Esophagus squamous epithelium (tissue), 5 donors: ENCODE data around the gene PTCD3. TPM values are rescaled to one million over a fixed set of nuclear protein-coding genes. Genes with fewer than 3 reads are reported as not detected.

Experiments
- DNase-seq: peaks from one replicate; lab custom pipeline; 2025; lab: John Stamatoyannopoulos, UW
- H3K27ac ChIP-seq, 4 donors: fragments of 200-600 bp; sonication (generic); one replicate each; pipeline ENCODE4 v1.5.1; 2016 to 2019; ENCODE audit warnings: mild to moderate bottlenecking in 1 of 4
- H3K27me3 ChIP-seq, 4 donors: fragments of 200-600 bp; sonication (generic); 1 replicate in 3 of 4; 2 replicates in 1 of 4; pipeline versions ENCODE4 v1.5.1 to v1.6.0; 2017 to 2021; ENCODE audit warnings: antibody characterized with exemption in 1 of 4
- H3K36me3 ChIP-seq, 3 donors: fragments of 200-600 bp; sonication (generic); one replicate each; pipeline ENCODE4 v1.5.1; 2016 to 2019
- H3K4me1 ChIP-seq, 3 donors: fragments of 200-600 bp; sonication (generic); one replicate each; pipeline ENCODE4 v1.5.1; 2017 to 2019
- H3K4me3 ChIP-seq, 4 donors: fragments of 200-600 bp; sonication (generic); 1 replicate in 3 of 4; 2 replicates in 1 of 4; pipeline ENCODE4 v1.5.1; 2016 to 2019; ENCODE audit warnings: mild to moderate bottlenecking in 2 of 4, moderate library complexity in 1 of 4
- H3K9me3 ChIP-seq, 3 donors: fragments of 200-600 bp; sonication (generic); one replicate each; pipeline ENCODE4 v1.5.1; 2016 to 2019
- CTCF ChIP-seq, 6 experiments: fragments of 450-650 bp in 4 of 6; fragments of 200-600 bp in 2 of 6; sonication (generic) in 2 of 6; IDR thresholded peaks; one replicate each; pipeline ENCODE4 v1.5.1; 2016 to 2019; ENCODE audit warnings: antibody characterized with exemption in 6 of 6, mild to moderate bottlenecking in 4 of 6, moderate library complexity in 4 of 6
- POLR2A ChIP-seq, 4 donors: fragments of 450-650 bp; IDR thresholded peaks; one replicate each; pipeline ENCODE4 v1.6.1; 2017; ENCODE audit warnings: antibody characterized with exemption in 4 of 4, mild to moderate bottlenecking in 4 of 4, moderate library complexity in 3 of 4
- WGBS, 2 donors: methylation state at CpG; one replicate each; pipeline ENCODE4 v1.1.5; 2018; 5-methylcytosine and 5-hydroxymethylcytosine counted together
- intact Hi-C: fragments of 100-400 bp; cut with DNase I; formaldehyde crosslinking; loops from one replicate; pipeline ENCODE4 v1.15.0; 2022
- total RNA-seq, 4 donors: library from RNA; depleted of rRNA; stranded (reverse); fragments of >200 nt; gene quantifications; one replicate each; pipeline ENCODE4 v1.1.0, GENCODE V29; 2016
- donor health status: DM: yes; HTN: yes; CAD: no.

PTCD3 gene
- total RNA-seq, 4 donors from 2014 or later, result 16.7 to 63.9 (median 53.1) TPM

- no peaks in the 10 kb centered on the region for H3K9me3 ChIP-seq
- peaks cover 11 to 100% (median 29%) of the 10 kb centered on the region in 3 donors for H3K36me3 ChIP-seq
- H3K4me1 ChIP-seq, result no peaks in the 10 kb centered on the region
- DNase-seq, result no peak
- no peak overlapping the region for H3K27ac ChIP-seq
- TF ChIP-seq CTCF (IDR thresholded peaks at IDR 0.05), result no peak
- no peak for TF ChIP-seq POLR2A (IDR thresholded peaks at IDR 0.05)
- no peaks in the 10 kb centered on the region for H3K27me3 ChIP-seq
- WGBS, 2 donors, result 58 to 61% methylated on average over 3 of the region's 3 CpGs
- intact Hi-C loops, result no loop called here
- no peak overlapping the region for H3K4me3 ChIP-seq
Measured at GRCh38 chr2:86142436-86143257, 36.6 kb downstream of the PTCD3 start.

DNA sequence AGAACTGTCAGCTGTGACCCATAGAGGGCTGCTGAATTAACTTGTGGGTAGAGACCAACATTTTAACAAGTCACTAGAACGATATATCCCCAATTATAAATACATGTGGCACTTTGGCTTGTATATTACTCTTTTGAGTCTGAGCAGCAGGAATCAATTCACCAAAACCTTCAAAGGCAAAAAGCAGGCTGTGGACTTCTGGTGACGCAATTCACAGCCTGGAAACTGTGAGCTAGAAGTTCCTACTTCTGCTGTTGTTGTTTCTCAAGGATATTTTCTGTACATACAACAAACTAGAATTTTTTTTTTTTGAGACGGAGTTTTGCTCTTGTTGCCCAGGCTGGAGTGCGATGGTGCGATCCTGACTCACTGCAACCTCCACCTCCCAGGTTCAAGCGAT lies 37.3 kb downstream of the PTCD3 start:
- H3K27ac ChIP-seq, result no peak overlapping the region
- WGBS, 2 donors, result 69 to 82% methylated on average over 4 to 6 of the region's 6 CpGs
- intact Hi-C loops, result no loop called here
- TF ChIP-seq POLR2A (IDR thresholded peaks at IDR 0.05) (no peak), CTCF (IDR thresholded peaks at IDR 0.05) (no peak)
- H3K27me3 ChIP-seq, result no peaks in the 10 kb centered on the region
- peaks cover 11 to 100% (median 30%) of the 10 kb centered on the region in 3 donors for H3K36me3 ChIP-seq
- no peaks in the 10 kb centered on the region for H3K4me1 ChIP-seq
- DNase-seq, result no peak
- H3K9me3 ChIP-seq, result no peaks in the 10 kb centered on the region
- no peak overlapping the region for H3K4me3 ChIP-seq

DNA sequence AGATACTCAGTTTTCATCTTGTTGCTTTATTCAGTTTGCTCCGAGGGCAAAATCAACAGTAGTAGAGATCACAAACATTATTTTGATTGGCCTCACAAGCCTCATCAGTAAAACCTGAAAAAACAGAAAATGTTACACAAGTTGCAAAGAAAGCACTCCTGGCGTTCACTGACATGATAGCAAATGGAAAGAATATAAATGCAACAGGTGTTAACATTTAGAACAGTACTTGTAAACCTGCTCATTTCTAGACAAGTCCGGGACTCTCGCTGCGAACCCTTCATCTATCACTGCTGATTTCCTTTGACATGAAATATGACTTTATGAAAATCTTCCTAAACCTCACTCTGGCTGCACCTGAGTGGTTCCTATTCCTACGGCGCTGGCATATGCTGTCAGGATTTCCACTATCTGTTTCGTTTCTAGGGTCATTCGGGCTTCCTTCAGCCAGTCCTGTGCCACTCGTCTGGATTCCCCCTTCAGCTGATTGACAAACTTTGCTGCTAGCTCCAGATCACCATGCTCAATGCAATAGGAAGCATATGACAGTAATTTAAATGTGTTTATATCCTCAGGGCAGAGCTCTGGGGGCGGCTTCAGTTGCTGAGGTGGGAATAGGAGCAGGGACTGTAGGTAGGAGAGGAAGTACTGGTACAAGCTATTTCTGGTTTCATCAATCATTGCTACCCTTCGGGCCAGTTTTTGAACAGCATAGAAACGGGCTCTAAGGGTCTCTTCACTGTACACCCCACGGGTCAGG lies 38.1 kb downstream of the PTCD3 start:
- H3K9me3 ChIP-seq, result no peaks in the 10 kb centered on the region
- WGBS, 2 donors, result 83 to 84% methylated on average over 12 to 14 of the region's 14 CpGs
- H3K4me1 ChIP-seq, result no peaks in the 10 kb centered on the region
- no peak overlapping the region for H3K4me3 ChIP-seq
- no peak for TF ChIP-seq CTCF (IDR thresholded peaks at IDR 0.05)
- TF ChIP-seq POLR2A (IDR thresholded peaks at IDR 0.05), result no peak
- H3K27me3 ChIP-seq, result no peaks in the 10 kb centered on the region
- intact Hi-C loops, result no loop called here
- H3K36me3 ChIP-seq, result peaks cover 11 to 100% (median 37%) of the 10 kb centered on the region in 3 donors
- DNase-seq, result no peak
- no peak overlapping the region for H3K27ac ChIP-seq

- H3K27me3 ChIP-seq, result no peaks in the 10 kb centered on the region
- WGBS, 2 donors, result 66 to 89% methylated on average over 2 of the region's 2 CpGs
- no peak for DNase-seq
- H3K36me3 ChIP-seq, result peaks cover 19 to 100% (median 54%) of the 10 kb centered on the region in 3 donors
- H3K4me3 ChIP-seq, result no peak overlapping the region
- TF ChIP-seq POLR2A (IDR thresholded peaks at IDR 0.05), result no peak
- H3K4me1 ChIP-seq, result no peaks in the 10 kb centered on the region
- intact Hi-C loops, result no loop called here
- no peaks in the 10 kb centered on the region for H3K9me3 ChIP-seq
- no peak overlapping the region for H3K27ac ChIP-seq
Measured at GRCh38 chr2:86147793-86148192, 41.8 kb downstream of the PTCD3 start.

- TF ChIP-seq POLR2A (IDR thresholded peaks at IDR 0.05) (no peak), CTCF (IDR thresholded peaks at IDR 0.05) (no peak)
- Histone ChIP-seq H3K27ac (no peak overlapping the region), H3K4me1 (no peaks in the 10 kb centered on the region), H3K4me3 (no peak overlapping the region), H3K27me3 (no peaks in the 10 kb centered on the region), H3K36me3 (peaks cover 9 to 96% (median 41%) of the 10 kb centered on the region in 3 donors), H3K9me3 (no peaks in the 10 kb centered on the region)
- intact Hi-C loops, result no loop called here
- 88 to 92% methylated on average over 2 of the region's 2 CpGs for WGBS, 2 donors
- DNase-seq, result no peak
Measured at GRCh38 chr2:86150502-86150901, 44.5 kb downstream of the PTCD3 start.
